A549 (cell line): ENCODE measurements around the gene BMERB1. TPM values are rescaled to one million over a fixed set of nuclear protein-coding genes. Genes with fewer than 3 reads are reported as not detected.
A peak's percentile ranks its signal among the peaks of the same experiment; 100 is the strongest.

Experiments used
- ATAC-seq, 2 experiments: fragments of 200-7000 bp in 1 of 2; fragments of >200 bp in 1 of 2; cut with Nextera tagmentation in 1 of 2; cut with Tn5 transposase in 1 of 2; 3 replicates each; pipeline versions ENCODE4 v1.8.0 to v1.9.1; 2018 to 2020; ENCODE audit warnings: mild to moderate bottlenecking in 1 of 2, moderate library complexity in 1 of 2
- CTCF ChIA-PET: fragments of 300-600 bp; sonication (Branson Sonifier 250); formaldehyde crosslinking; extraction: SDS; loops from one replicate; lab custom pipeline; 2021; ENCODE audit warnings: antibody characterized with exemption, inconsistent platforms; lab: Yijun Ruan, JAX
- POLR2A ChIA-PET: fragments of 350-600 bp; formaldehyde crosslinking; extraction: SDS; loops from one replicate; lab custom pipeline; 2021; ENCODE audit warnings: antibody characterized with exemption, inconsistent platforms; lab: Yijun Ruan, JAX
- DNase-seq, 2 experiments: peaks; one replicate each; pipeline versions ENCODE4 v3.0.0 to v3.0.0-alpha.2; 2011 to 2016; ENCODE audit warnings: low read depth in 1 of 2, low spot score in 1 of 2
- FAIRE-seq: peaks from 2 replicates; lab custom pipeline; 2011; peaks lifted over from hg19 to GRCh38; lab: Jason Lieb, UNC
- H3K27ac ChIP-seq, 2 experiments: fragments of >200 bp; sonication (Bioruptor Twin); formaldehyde crosslinking; 3 replicates each; pipeline ENCODE4 v1.5.1; 2016 to 2017
- H3K4me1 ChIP-seq: fragments of >200 bp; sonication (Bioruptor Twin); formaldehyde crosslinking; 3 replicates; pipeline ENCODE4 v1.6.1; 2016
- H3K4me2 ChIP-seq: fragments of >200 bp; sonication (Bioruptor Twin); formaldehyde crosslinking; 3 replicates; pipeline ENCODE4 v1.6.1; 2016
- H3K4me3 ChIP-seq: fragments of >200 bp; sonication (Bioruptor Twin); formaldehyde crosslinking; 3 replicates; pipeline ENCODE4 v1.5.1; 2016
- H3K9me3 ChIP-seq: fragments of >200 bp; sonication (Bioruptor Twin); formaldehyde crosslinking; 3 replicates; pipeline ENCODE4 v1.6.1; 2016
- CBX2 ChIP-seq: fragments of 200-600 bp; sonication (generic); IDR thresholded peaks from 2 replicates; pipeline ENCODE4 v1.6.1; 2016; ENCODE audit warnings: low read depth, mild to moderate bottlenecking, borderline replicate concordance
- ELK1 ChIP-seq: fragments of 150-350 bp; IDR thresholded peaks from 2 replicates; pipeline ENCODE4 v1.6.1; 2014; ENCODE audit warnings: low read depth, mild to moderate bottlenecking, low read length
- FOSB ChIP-seq: fragments of 250-450 bp; sonication (Bioruptor Pico); IDR thresholded peaks from 2 replicates; pipeline ENCODE4 v1.5.0; 2020; ENCODE audit warnings: mild to moderate bottlenecking, moderate library complexity
- FOSL2 ChIP-seq, 2 experiments: fragments of 450-650 bp in 1 of 2; fragments of >200 bp in 1 of 2; sonication (Bioruptor Twin) in 1 of 2; formaldehyde crosslinking; IDR thresholded peaks; 2 replicates each; pipeline versions ENCODE4 v1.5.0 to v1.6.1; 2016 to 2020; ENCODE audit warnings: mild to moderate bottlenecking in 1 of 2, moderate library complexity in 1 of 2
- FOXS1 ChIP-seq: fragments of 250-450 bp; sonication (Bioruptor Pico); IDR thresholded peaks from 2 replicates; pipeline ENCODE4 v1.5.0; 2020; ENCODE audit warnings: mild to moderate bottlenecking, moderate library complexity
- HEYL ChIP-seq: fragments of 250-450 bp; sonication (Bioruptor Pico); IDR thresholded peaks from 2 replicates; pipeline ENCODE4 v1.8.0; 2021; ENCODE audit warnings: mild to moderate bottlenecking, moderate library complexity
- HMGXB4 ChIP-seq: fragments of 250-450 bp; sonication (Bioruptor Pico); IDR thresholded peaks from 2 replicates; pipeline ENCODE4 v1.5.0; 2021; ENCODE audit warnings: mild to moderate bottlenecking, moderate library complexity, borderline replicate concordance
- HOXB5 ChIP-seq: fragments of 250-450 bp; sonication (Bioruptor Pico); IDR thresholded peaks from 2 replicates; pipeline ENCODE4 v1.5.0; 2020; ENCODE audit warnings: mild to moderate bottlenecking, moderate library complexity
- NPAS2 ChIP-seq: fragments of 250-450 bp; sonication (Bioruptor Pico); IDR thresholded peaks from 2 replicates; pipeline ENCODE4 v1.8.0; 2022; ENCODE audit warnings: mild to moderate bottlenecking, moderate library complexity, borderline replicate concordance
- POLR2AphosphoS2 ChIP-seq: conservative IDR thresholded peaks from 2 replicates; pipeline ENCODE4 v1.6.1; 2012; ENCODE audit warnings: low read length, improper control_type of control experiment, inconsistent platforms
- WGBS: methylation state at CpG from one replicate; pipeline ENCODE4 v1.1.6; 2017; ENCODE audit errors: missing lambda C conversion rate; 5-methylcytosine and 5-hydroxymethylcytosine counted together
- polyA plus RNA-seq, 4 experiments: library from polyadenylated mRNA; depleted of rRNA in 3 of 4; stranded (reverse); fragments of >200 nt; fragmentation: RNase III in 1 of 4; extraction: RNeasy Plus Mini Kit Qiagen cat#74134 plus additional on column Dnase treatment in 1 of 4; gene quantifications; 2 replicates in 3 of 4; 3 replicates in 1 of 4; pipeline ENCODE4 v1.2.3, GENCODE V29; 2011 to 2017
- TF ChIP-seq, protein P1 (sequence below): IDR thresholded peaks from 2 replicates; pipeline ENCODE4 v1.6.1; 2012
- TF ChIP-seq, protein P2 (sequence below): fragments of 250-450 bp; sonication (Bioruptor Pico); IDR thresholded peaks from 2 replicates; pipeline ENCODE4 v1.5.0; 2020; ENCODE audit warnings: low read depth, mild to moderate bottlenecking, moderate library complexity

BMERB1 gene
- polyA plus RNA-seq, 2 of the 4 experiments (the other 2 are of a cell fraction), result 44.7 to 48.9 TPM

GRCh38 chr16:15574614-15574948, 140.2 kb downstream of the BMERB1 start:
- ChIA-PET POLR2A (no interaction called here), CTCF (interaction anchor here (0.9 kb wide), 1 partner anchor 147 kb away, joined by 4 read pairs; no protein-coding TSS in a partner anchor)
- no peak for TF ChIP-seq POLR2AphosphoS2
- TF ChIP-seq ELK1, result no peak
- TF ChIP-seq CBX2, result no peak
- no peak for TF ChIP-seq HOXB5 (CRISPR knock-in tag)
- no peak for TF ChIP-seq NPAS2 (CRISPR knock-in tag)
- TF ChIP-seq HMGXB4 (CRISPR knock-in tag), result no peak
- Histone ChIP-seq H3K9me3 (no peaks in the 10 kb centered on the region), H3K4me1 (peaks cover 43% of the 10 kb centered on the region), H3K27ac (no peak overlapping the region), H3K4me3 (no peak overlapping the region), H3K4me2 (no peak overlapping the region)
- WGBS, result 92% methylated on average over 10 of the region's 10 CpGs
- DNase-seq (no peak), ATAC-seq (no peak), FAIRE-seq (no peak)

DNA sequence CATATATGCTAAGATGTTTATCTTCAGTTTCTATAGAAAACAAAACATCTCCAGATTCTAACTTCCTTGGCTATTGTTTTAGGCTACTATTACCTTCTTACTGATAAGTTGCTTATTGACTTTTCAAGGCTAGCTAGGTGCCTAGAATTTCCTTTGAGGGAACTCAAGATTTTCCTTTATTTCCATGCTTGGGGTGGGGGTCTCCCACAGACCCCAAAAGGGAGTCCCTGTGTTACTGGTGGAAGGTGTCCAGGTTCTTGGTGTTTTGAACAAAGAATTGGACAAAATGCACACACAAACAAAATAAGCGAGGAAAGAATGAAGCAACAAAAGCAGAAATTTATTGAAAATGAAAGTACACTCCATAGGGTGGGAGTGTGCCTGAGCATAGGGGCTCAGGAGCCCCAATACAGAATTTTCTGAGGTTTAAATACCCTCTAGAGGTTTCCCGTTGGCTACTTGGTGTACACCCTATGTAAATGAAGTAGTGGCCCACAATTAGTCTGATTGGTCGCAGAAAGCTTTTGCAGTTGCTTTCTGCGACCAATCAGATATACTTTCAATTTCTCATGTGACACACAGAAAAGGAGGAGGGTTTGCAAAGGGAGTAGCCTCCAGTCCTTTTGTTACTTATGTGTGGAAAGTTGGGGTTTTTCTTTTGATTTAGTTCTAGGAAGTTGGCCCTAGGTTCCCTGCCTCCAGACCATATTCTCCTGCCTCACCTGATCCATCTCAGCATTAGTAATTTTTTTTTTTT, 141.1 kb downstream of the BMERB1 start:
- CTCF ChIA-PET, result interaction anchor here (0.7 to 1.0 kb wide), 2 partner anchors 10 to 613 kb away, joined by 3 to 5 read pairs; no protein-coding TSS in a partner anchor
- H3K9me3 ChIP-seq, result no peaks in the 10 kb centered on the region
- no peak for ATAC-seq
- peaks cover 43% of the 10 kb centered on the region for H3K4me1 ChIP-seq
- POLR2A ChIA-PET, result no interaction called here
- 88% methylated on average over 4 of the region's 4 CpGs for WGBS
- FAIRE-seq, result no peak
- H3K4me3 ChIP-seq, result no peak overlapping the region
- TF ChIP-seq, protein P1, sequence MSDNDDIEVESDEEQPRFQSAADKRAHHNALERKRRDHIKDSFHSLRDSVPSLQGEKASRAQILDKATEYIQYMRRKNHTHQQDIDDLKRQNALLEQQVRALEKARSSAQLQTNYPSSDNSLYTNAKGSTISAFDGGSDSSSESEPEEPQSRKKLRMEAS, result no peak
- H3K27ac ChIP-seq, result peak overlapping the region; percentile 57 to 67
- no peak for DNase-seq
- H3K4me2 ChIP-seq, result peak overlapping the region; percentile 36; the same call in 2 of the 3 replicates

GRCh38 chr16:15576960-15577958, 142.9 kb downstream of the BMERB1 start:
- ATAC-seq, result no peak
- Histone ChIP-seq H3K27ac (peak overlapping the region; percentile 57 to 67), H3K4me3 (no peak overlapping the region), H3K4me2 (peak overlapping the region; percentile 36; the same call in 2 of the 3 replicates), H3K9me3 (no peaks in the 10 kb centered on the region), H3K4me1 (peaks cover 32% of the 10 kb centered on the region)
- TF ChIP-seq HOXB5 (CRISPR knock-in tag) (no peak), FOSL2 (IDR thresholded peaks at IDR 0.05) (no peak), FOSL2 (CRISPR knock-in tag; IDR thresholded peaks at IDR 0.05) (no peak), FOSB (CRISPR knock-in tag) (no peak), HEYL (CRISPR knock-in tag) (no peak), FOXS1 (no peak)
- TF ChIP-seq, protein P2, sequence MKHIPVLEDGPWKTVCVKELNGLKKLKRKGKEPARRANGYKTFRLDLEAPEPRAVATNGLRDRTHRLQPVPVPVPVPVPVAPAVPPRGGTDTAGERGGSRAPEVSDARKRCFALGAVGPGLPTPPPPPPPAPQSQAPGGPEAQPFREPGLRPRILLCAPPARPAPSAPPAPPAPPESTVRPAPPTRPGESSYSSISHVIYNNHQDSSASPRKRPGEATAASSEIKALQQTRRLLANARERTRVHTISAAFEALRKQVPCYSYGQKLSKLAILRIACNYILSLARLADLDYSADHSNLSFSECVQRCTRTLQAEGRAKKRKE (CRISPR knock-in tag), result no peak
- no peak for FAIRE-seq
- ChIA-PET CTCF (interaction anchor here (1.4 to 1.6 kb wide), 2 partner anchors 10 to 11 kb away, joined by 4 to 6 read pairs; no protein-coding TSS in a partner anchor), POLR2A (interaction anchor here (1.0 kb wide), 1 partner anchor 13 kb away, joined by 4 read pairs; no protein-coding TSS in a partner anchor)
- WGBS, result 89% methylated on average over 20 of the region's 20 CpGs
- DNase-seq, result no peak
